ENCODE measurements around the gene SELP. TPM values are rescaled to one million over a fixed set of nuclear protein-coding genes. Genes with fewer than 3 reads are reported as not detected.

Gene SELP
- total and polyA plus RNA-seq, 2 of the 8 experiments (the other 6 are each of a cell fraction or from before 2014, with no cell fraction given), result not detected

DNA sequence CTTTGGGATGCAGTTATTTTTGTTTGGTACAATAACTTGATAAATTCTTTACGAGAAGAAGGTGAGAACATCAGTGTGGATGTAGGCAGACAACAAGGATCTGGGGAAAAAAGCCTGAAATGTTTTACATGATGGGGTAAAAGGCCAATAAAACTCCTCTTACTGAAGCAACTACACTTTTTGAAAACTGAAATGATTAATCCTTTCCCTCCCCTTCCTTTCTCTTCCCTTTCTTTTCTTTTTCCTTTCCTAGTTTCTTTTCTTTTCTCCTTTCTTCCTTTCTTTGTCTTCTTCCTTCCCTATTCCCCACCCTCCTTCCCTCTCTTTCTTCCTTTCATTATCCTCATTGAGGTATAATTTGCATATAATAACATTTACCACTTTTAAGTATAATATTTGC lies 68.2 kb downstream of the SELP start:
- no peak overlapping the region for H2AFZ ChIP-seq (ENCODE audit: low read length)
- no peak overlapping the region for H3K4ac ChIP-seq (replicated peaks; ENCODE audit: insufficient read length, low read depth, low read length)
- no peak overlapping the region for H4K91ac ChIP-seq (replicated peaks; ENCODE audit: insufficient read length, low read length)
- H2BK120ac ChIP-seq (replicated peaks; ENCODE audit: low read depth, low read length), result no peak overlapping the region
- no peak for FAIRE-seq
- H3K79me1 ChIP-seq (ENCODE audit: low read depth, low read length), result no peaks in the 10 kb centered on the region
- TF ChIP-seq BACH1 (IDR thresholded peaks at IDR 0.05; ENCODE audit: low read length), result no peak
- no peak overlapping the region for H3K14ac ChIP-seq (ENCODE audit: insufficient read length)
- POLR2A ChIA-PET (ENCODE audit: partially characterized antibody), result no interaction called here
- no peaks in the 10 kb centered on the region for H3K79me2 ChIP-seq (ENCODE audit: control insufficient read depth in 1 of 2, insufficient read depth in 2 of 2, low read length in 2 of 2)
- CTCF ChIA-PET (ENCODE audit: partially characterized antibody), result interaction anchor here (1.9 kb wide), 1 partner anchor 11 kb away, joined by 4 read pairs; no protein-coding TSS in a partner anchor
- no peaks in the 10 kb centered on the region for H3K9me3 ChIP-seq (ENCODE audit: insufficient read depth in 2 of 2, low read depth in 1 of 2, low read length in 1 of 2)
- H3K27me3 ChIP-seq (replicated peaks in 1 of 4; ENCODE audit: control insufficient read depth in 3 of 4, extremely low read depth in 1 of 4, insufficient read depth in 3 of 4, low read length in 3 of 4), result no peaks in the 10 kb centered on the region
- H3K23ac ChIP-seq (ENCODE audit: insufficient read length), result no peak overlapping the region
- H3K4me2 ChIP-seq (ENCODE audit: insufficient read depth in 1 of 2, low read depth in 2 of 2, low read length in 2 of 2), result no peak overlapping the region
- 73% methylated on average over 1 of the region's 1 CpG; no CpG with 5 or more reads in 1 of the 2 experiments for WGBS, 2 experiments (ENCODE audit: extremely low coverage in 1 of 2, insufficient coverage in 1 of 2, insufficient read length in 1 of 2, insufficient replicate concordance in 2 of 2, low coverage in 1 of 2, low lambda C conversion rate in 2 of 2, missing lambda C conversion rate in 1 of 2)
- no peak overlapping the region for H3K56ac ChIP-seq (replicated peaks; ENCODE audit: insufficient read length, low read depth, low read length)
- H4K8ac ChIP-seq (ENCODE audit: extremely low read depth, insufficient read depth, low read length), result no peak overlapping the region
- H3K4me3 ChIP-seq (ENCODE audit: extremely low read depth in 1 of 4, insufficient read depth in 2 of 4, low read depth in 3 of 4, low read length in 4 of 4), result no peak overlapping the region
- H2BK12ac ChIP-seq (ENCODE audit: low read depth, low read length), result no peak overlapping the region
- H3K9ac ChIP-seq (replicated peaks in 1 of 4; ENCODE audit: extremely low read depth in 1 of 4, low read depth in 3 of 4, low read length in 3 of 4), result no peak overlapping the region
- no peak overlapping the region for H2BK15ac ChIP-seq (ENCODE audit: low read length)
- no peak overlapping the region for H3K18ac ChIP-seq (ENCODE audit: extremely low read depth, low read length)
- DNase-seq (ENCODE audit: low read depth in 1 of 2, low spot score in 2 of 2), result no peak
- H2BK20ac ChIP-seq (ENCODE audit: low read length), result no peak overlapping the region
- no peaks in the 10 kb centered on the region for H3K36me3 ChIP-seq (ENCODE audit: control insufficient read depth in 2 of 4, insufficient read depth in 4 of 4, low read length in 3 of 4)
- H2AK5ac ChIP-seq (ENCODE audit: low read depth, low read length), result no peak overlapping the region
- no peaks in the 10 kb centered on the region for H4K20me1 ChIP-seq (replicated peaks in 1 of 2; ENCODE audit: control insufficient read depth in 1 of 2, insufficient read depth in 2 of 2, low read length in 2 of 2)
- H3K27ac ChIP-seq (ENCODE audit: low read depth, low read length), result no peak overlapping the region
- H2BK5ac ChIP-seq (ENCODE audit: low read depth, low read length), result no peak overlapping the region
- H4K5ac ChIP-seq (ENCODE audit: insufficient read length, low read depth, low read length), result no peak overlapping the region
- H3K23me2 ChIP-seq (ENCODE audit: low read depth, low read length), result no peaks in the 10 kb centered on the region
- peaks cover 0 to 5% (median 2%) of the 10 kb centered on the region in 4 experiments; a peak in 2 of 7 replicates for H3K4me1 ChIP-seq (replicated peaks in 1 of 4; ENCODE audit: control insufficient read depth in 3 of 4, insufficient read depth in 4 of 4, low read length in 3 of 4)
